GM12878 (cell line): Measurements from ENCODE around the gene POR. TPM values are rescaled to one million over a fixed set of nuclear protein-coding genes. Genes with fewer than 3 reads are reported as not detected.

Experiments
- ATAC-seq: fragments of 200-7000 bp; cut with Tn5 transposase; 3 replicates; pipeline ENCODE4 v1.9.1; 2020; ENCODE audit warnings: mild to moderate bottlenecking, moderate library complexity
- BruUV-seq: library from RNA; stranded (reverse); fragments of 400-500 nt; replicated peaks from 2 replicates; lab custom pipeline; 2021; lab: Mats Ljungman, UMichigan
- CTCF ChIA-PET: fragments of 300-600 bp; sonication (Branson Sonifier 250); formaldehyde crosslinking; extraction: SDS; loops from one replicate; lab custom pipeline; 2021; ENCODE audit warnings: inconsistent platforms; lab: Yijun Ruan, JAX
- POLR2A ChIA-PET: fragments of 350-600 bp; formaldehyde crosslinking; extraction: SDS; loops from one replicate; lab custom pipeline; 2021; ENCODE audit warnings: inconsistent platforms; lab: Charles Lee
- RAD21 ChIA-PET: fragments of 300-600 bp; sonication (Branson Sonifier 250); formaldehyde crosslinking; loops from one replicate; lab custom pipeline; 2023; ENCODE audit warnings: antibody characterized with exemption; ENCODE audit not compliant: unreplicated experiment; lab: Charles Lee
- SMC1A ChIA-PET: fragments of 300-600 bp; sonication (Branson Sonifier 250); formaldehyde crosslinking; loops from one replicate; lab custom pipeline; 2023; ENCODE audit not compliant: unreplicated experiment, uncharacterized antibody; lab: Charles Lee
- DNase-seq: peaks from one replicate; pipeline ENCODE4 v3.0.0-alpha.2; 2011; ENCODE audit warnings: low read depth, low spot score
- FAIRE-seq: peaks from 3 replicates; lab custom pipeline; 2011; peaks lifted over from hg19 to GRCh38; lab: Jason Lieb, UNC
- H2AFZ ChIP-seq: 2 replicates; pipeline ENCODE4 v1.6.0; 2011; ENCODE audit warnings: low read depth, low read length, control low read depth; ENCODE audit not compliant: control insufficient read depth
- H3K27ac ChIP-seq: 2 replicates; pipeline ENCODE4 v1.5.1; 2011; ENCODE audit warnings: control low read depth; ENCODE audit not compliant: control insufficient read depth, insufficient read depth
- H3K27me3 ChIP-seq, 2 experiments: replicated peaks in 1 of 2; 2 replicates each; pipeline versions ENCODE4 v1.6.0 to v1.6.1; 2011; ENCODE audit warnings: low read length in 1 of 2; ENCODE audit not compliant: control insufficient read depth in 2 of 2, insufficient read depth in 2 of 2
- H3K36me3 ChIP-seq, 2 experiments: 2 replicates each; pipeline ENCODE4 v1.5.1; 2011; ENCODE audit warnings: low read length in 1 of 2; ENCODE audit not compliant: control insufficient read depth in 2 of 2, insufficient read depth in 2 of 2
- H3K4me1 ChIP-seq: 2 replicates; pipeline ENCODE4 v1.6.1; 2011; ENCODE audit warnings: mild to moderate bottlenecking, low read length, moderate library complexity, mixed read lengths; ENCODE audit not compliant: control insufficient read depth, insufficient read depth
- H3K4me2 ChIP-seq: 2 replicates; pipeline ENCODE4 v1.6.0; 2011; ENCODE audit warnings: control low read depth; ENCODE audit not compliant: control insufficient read depth, insufficient read depth
- H3K4me3 ChIP-seq: fragments of 200-600 bp; sonication (generic); 2 replicates; pipeline ENCODE4 v1.5.1; 2016
- H3K79me2 ChIP-seq: 2 replicates; pipeline ENCODE4 v1.6.0; 2011; ENCODE audit warnings: low read length; ENCODE audit not compliant: control insufficient read depth, insufficient read depth
- H3K9ac ChIP-seq: 2 replicates; pipeline ENCODE4 v1.8.0; 2011; ENCODE audit warnings: low read length, control low read depth, mixed read lengths; ENCODE audit not compliant: control insufficient read depth, insufficient read depth
- H3K9me3 ChIP-seq: replicated peaks from 3 replicates; pipeline ENCODE4 v1.5.1; 2011; ENCODE audit warnings: mild to moderate bottlenecking, low read length; ENCODE audit not compliant: control insufficient read depth, insufficient read depth
- H4K20me1 ChIP-seq: 2 replicates; pipeline ENCODE4 v1.6.0; 2011; ENCODE audit not compliant: control insufficient read depth, insufficient read depth
- CHD2 ChIP-seq: IDR thresholded peaks from 2 replicates; pipeline ENCODE4 v1.6.1; 2011; ENCODE audit warnings: low read depth, low read length, improper control_type of control experiment, borderline replicate concordance
- CUX1 ChIP-seq: IDR thresholded peaks from 2 replicates; pipeline ENCODE4 v1.6.1; 2012; ENCODE audit warnings: improper control_type of control experiment, low read depth, low read length; ENCODE audit not compliant: insufficient replicate concordance
- SPI1 ChIP-seq: IDR thresholded peaks from 2 replicates; pipeline ENCODE4 v1.6.1; 2011; ENCODE audit warnings: low read depth, mild to moderate bottlenecking, low read length, moderate library complexity, borderline replicate concordance; ENCODE audit not compliant: insufficient read depth
- WRNIP1 ChIP-seq: IDR thresholded peaks from 2 replicates; pipeline ENCODE4 v1.6.1; 2011; ENCODE audit warnings: low read depth, low read length, improper control_type of control experiment, borderline replicate concordance
- WGBS: methylation state at CpG from one replicate; pipeline ENCODE4 v1.1.6; 2016; ENCODE audit warnings: low lambda C conversion rate; ENCODE audit not compliant: insufficient replicate concordance, insufficient coverage; ENCODE audit errors: missing lambda C conversion rate; 5-methylcytosine and 5-hydroxymethylcytosine counted together
- in situ Hi-C: fragments of 300-500 bp; cut with MboI; formaldehyde crosslinking; loops from 9 replicates; pipeline ENCODE4 v1.14.3; 2018; ENCODE audit warnings: mixed read lengths
- intact Hi-C: fragments of 100-400 bp; cut with micrococcal nuclease; formaldehyde crosslinking; loops from one replicate; pipeline ENCODE4 v1.14.2; 2022; ENCODE audit not compliant: unreplicated experiment
- polyA plus RNA-seq, 11 experiments: library from polyadenylated mRNA; depleted of rRNA in 4 of 11; unstranded in 6 of 11; stranded (reverse) in 5 of 11; fragments of >200 nt; fragmentation: Nextera tagmentation in 4 of 11; fragmentation: Illumina TruSeq in 1 of 11; extraction: Ambion mirVana in 4 of 11; extraction: Trizol in 1 of 11; gene quantifications; 1 replicate in 1 of 11; 2 replicates in 10 of 11; pipeline versions ENCODE4 v1.2.1 to v1.2.3, GENCODE V29; 2011 to 2016; ENCODE audit warnings: inconsistent platforms in 2 of 11, missing spikeins in 2 of 11, low read depth in 1 of 11
- total RNA-seq, 4 experiments: library from RNA; depleted of rRNA in 3 of 4; stranded (reverse); fragments of >200 nt in 3 of 4; fragmentation: Illumina TruSeq in 1 of 4; extraction: Trizol in 1 of 4; gene quantifications; 2 replicates each; pipeline versions ENCODE4 v1.2.1 to v1.2.3, GENCODE V29; 2013 to 2021
- TF ChIP-seq, protein P1 (sequence below): fragments of 450-650 bp; IDR thresholded peaks from 2 replicates; pipeline ENCODE4 v1.6.1; 2016; ENCODE audit warnings: mild to moderate bottlenecking
- TF ChIP-seq, protein P2 (sequence below): fragments of 450-650 bp; IDR thresholded peaks from 2 replicates; pipeline ENCODE4 v1.6.1; 2016; ENCODE audit warnings: mild to moderate bottlenecking

POR gene
- total and polyA plus RNA-seq, 10 of the 15 experiments (the other 5 are each of a cell fraction or from before 2014, with no cell fraction given): 2.2 to 75.8 (median 35.9) TPM

DNA sequence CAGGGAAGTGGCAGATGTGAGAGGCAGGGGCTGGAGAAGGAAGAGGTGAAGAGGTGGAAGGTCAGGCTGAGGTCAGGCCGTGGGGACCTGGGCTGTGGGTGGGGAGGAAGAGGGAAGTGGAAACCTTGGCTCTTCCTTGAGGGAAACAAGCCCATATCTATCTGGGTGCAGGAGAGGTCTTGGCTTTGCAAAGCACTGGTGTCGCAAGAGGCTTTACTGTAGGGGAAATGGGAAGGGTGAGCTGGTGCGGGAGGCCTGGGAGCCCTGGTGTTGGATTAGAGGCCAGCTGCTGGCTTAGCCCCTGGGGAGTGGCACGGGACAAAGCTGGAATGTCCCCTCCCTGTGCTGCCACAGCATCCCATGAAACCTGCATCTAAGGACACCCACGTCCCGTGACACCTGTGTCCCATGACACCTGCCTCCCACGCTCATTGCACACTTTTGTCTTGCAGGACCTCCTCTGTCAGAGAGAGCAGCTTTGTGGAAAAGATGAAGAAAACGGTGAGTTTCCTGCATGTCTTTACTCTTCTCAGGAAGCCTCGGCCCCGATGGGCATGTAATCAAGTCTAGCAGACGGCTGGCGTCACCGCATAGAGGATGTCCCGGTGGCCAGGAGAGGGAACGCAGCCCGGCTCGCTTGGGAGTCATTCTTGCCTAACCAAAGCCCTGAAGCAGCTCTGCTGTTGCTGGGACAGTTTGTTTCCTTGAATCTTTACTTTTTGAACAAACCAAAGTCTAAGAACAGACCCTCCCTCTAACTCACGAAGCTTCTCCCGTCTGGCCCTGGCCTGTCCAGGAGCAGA is 57.2 kb downstream of the POR start:
- intact Hi-C loops (no loop called here), in situ Hi-C loops (no loop called here)
- Histone ChIP-seq H3K79me2 (no peaks in the 10 kb centered on the region), H3K27me3 (no peaks in the 10 kb centered on the region), H3K9me3 (no peaks in the 10 kb centered on the region), H3K4me3 (no peak overlapping the region), H3K4me2 (no peak overlapping the region), H3K4me1 (no peaks in the 10 kb centered on the region), H3K27ac (no peak overlapping the region), H4K20me1 (no peaks in the 10 kb centered on the region), H3K9ac (no peak overlapping the region)
- DNase-seq: no peak
- RAD21 ChIA-PET: no interaction called here
- SMC1A ChIA-PET: interaction anchor here (1.0 kb wide), 1 partner anchor 103 kb away, joined by 3 read pairs; no protein-coding TSS in a partner anchor
- BruUV-seq: no TSS peak
- TF ChIP-seq, protein P1, sequence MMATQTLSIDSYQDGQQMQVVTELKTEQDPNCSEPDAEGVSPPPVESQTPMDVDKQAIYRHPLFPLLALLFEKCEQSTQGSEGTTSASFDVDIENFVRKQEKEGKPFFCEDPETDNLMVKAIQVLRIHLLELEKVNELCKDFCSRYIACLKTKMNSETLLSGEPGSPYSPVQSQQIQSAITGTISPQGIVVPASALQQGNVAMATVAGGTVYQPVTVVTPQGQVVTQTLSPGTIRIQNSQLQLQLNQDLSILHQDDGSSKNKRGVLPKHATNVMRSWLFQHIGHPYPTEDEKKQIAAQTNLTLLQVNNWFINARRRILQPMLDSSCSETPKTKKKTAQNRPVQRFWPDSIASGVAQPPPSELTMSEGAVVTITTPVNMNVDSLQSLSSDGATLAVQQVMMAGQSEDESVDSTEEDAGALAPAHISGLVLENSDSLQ: no peak
- TF ChIP-seq WRNIP1: no peak
- no peak for TF ChIP-seq CUX1
- TF ChIP-seq, protein P2, sequence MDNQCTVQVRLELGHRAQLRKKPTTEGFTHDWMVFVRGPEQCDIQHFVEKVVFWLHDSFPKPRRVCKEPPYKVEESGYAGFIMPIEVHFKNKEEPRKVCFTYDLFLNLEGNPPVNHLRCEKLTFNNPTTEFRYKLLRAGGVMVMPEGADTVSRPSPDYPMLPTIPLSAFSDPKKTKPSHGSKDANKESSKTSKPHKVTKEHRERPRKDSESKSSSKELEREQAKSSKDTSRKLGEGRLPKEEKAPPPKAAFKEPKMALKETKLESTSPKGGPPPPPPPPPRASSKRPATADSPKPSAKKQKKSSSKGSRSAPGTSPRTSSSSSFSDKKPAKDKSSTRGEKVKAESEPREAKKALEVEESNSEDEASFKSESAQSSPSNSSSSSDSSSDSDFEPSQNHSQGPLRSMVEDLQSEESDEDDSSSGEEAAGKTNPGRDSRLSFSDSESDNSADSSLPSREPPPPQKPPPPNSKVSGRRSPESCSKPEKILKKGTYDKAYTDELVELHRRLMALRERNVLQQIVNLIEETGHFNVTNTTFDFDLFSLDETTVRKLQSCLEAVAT: no peak
- TF ChIP-seq SPI1: no peak
- TF ChIP-seq CHD2: no peak
- TF ChIP-seq, all 136 proteins: peak for 0
- ChIA-PET CTCF (interaction anchor here (0.9 kb wide), 1 partner anchor 48 kb away, joined by 3 read pairs; no protein-coding TSS in a partner anchor), POLR2A (no interaction called here)
- Histone ChIP-seq H2AFZ (no peak overlapping the region), H3K36me3 (peaks cover 2 to 5% of the 10 kb centered on the region in 2 experiments; a peak in 2 of 4 replicates)
- ATAC-seq (no peak), FAIRE-seq (no peak)
- WGBS: 97% methylated on average over 17 of the region's 19 CpGs
